ENCODE data around the gene ZNF585A.

DNA sequence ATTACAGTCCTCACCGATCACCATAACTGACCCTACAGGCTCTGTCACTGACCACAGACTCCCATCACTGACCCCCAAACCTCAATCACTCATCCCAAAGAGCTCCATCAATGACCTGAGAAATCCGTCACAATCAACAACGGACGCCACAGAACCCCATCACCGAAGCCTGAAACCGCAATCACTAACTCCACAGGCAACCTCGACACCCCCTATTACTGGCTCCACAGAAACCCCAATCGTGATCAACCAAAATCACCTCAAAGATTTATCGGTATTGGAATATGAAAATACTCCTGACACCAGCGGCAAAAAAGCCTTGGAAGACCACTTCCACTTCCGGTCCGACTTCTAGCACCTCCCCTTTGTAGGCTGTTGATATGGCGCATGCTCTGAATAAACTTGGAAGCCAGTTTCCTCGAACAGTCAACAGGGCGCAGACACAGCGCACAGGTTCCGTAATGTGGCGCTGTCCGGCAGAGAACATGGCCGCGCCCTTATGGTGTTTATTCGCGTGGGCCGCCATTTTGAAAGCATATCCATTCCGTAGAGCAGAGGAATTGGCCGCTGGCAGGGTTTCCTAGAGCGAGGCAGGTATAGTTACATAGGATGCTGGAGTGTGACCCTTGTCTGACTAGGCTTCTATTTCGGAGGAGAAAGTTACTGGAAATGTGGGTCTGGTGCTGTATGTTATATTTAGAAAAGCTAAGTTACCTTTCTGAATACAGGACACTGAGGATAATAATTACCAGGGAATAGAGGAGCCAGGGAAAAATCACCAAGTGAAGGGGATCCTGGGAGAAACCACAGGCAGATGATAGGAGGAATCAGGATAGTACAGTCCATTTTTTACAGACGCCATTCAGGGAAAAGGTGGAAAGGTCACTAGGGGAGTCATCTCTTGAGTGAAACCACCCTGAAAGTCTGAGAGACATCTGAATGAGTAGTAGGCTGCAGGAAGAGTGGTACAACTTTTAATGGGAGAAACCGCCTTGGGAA is at the start of gene ZNF585A:
- peak in 2 of 3 donors; percentile 47 to 50 for TF ChIP-seq POLR2A (IDR thresholded peaks at IDR 0.05)
- TF ChIP-seq, protein P1, sequence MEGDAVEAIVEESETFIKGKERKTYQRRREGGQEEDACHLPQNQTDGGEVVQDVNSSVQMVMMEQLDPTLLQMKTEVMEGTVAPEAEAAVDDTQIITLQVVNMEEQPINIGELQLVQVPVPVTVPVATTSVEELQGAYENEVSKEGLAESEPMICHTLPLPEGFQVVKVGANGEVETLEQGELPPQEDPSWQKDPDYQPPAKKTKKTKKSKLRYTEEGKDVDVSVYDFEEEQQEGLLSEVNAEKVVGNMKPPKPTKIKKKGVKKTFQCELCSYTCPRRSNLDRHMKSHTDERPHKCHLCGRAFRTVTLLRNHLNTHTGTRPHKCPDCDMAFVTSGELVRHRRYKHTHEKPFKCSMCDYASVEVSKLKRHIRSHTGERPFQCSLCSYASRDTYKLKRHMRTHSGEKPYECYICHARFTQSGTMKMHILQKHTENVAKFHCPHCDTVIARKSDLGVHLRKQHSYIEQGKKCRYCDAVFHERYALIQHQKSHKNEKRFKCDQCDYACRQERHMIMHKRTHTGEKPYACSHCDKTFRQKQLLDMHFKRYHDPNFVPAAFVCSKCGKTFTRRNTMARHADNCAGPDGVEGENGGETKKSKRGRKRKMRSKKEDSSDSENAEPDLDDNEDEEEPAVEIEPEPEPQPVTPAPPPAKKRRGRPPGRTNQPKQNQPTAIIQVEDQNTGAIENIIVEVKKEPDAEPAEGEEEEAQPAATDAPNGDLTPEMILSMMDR (IDR thresholded peaks at IDR 0.05): peak in 3 of 7 experiments; percentile 30 to 50 (median 38)

All from body of pancreas (tissue), 4 donors.